GM12878 (cell line): ENCODE data around the gene DLG2. TPM values are rescaled to one million over a fixed set of nuclear protein-coding genes. Genes with fewer than 3 reads are reported as not detected.

Source experiments
- ATAC-seq: fragments of 200-7000 bp; cut with Tn5 transposase; 3 replicates; pipeline ENCODE4 v1.9.1; 2020; ENCODE audit warnings: mild to moderate bottlenecking, moderate library complexity
- BruUV-seq: library from RNA; stranded (reverse); fragments of 400-500 nt; replicated peaks from 2 replicates; lab custom pipeline; 2021; lab: Mats Ljungman, UMichigan
- CTCF ChIA-PET: fragments of 300-600 bp; sonication (Branson Sonifier 250); formaldehyde crosslinking; extraction: SDS; loops from one replicate; lab custom pipeline; 2021; ENCODE audit warnings: inconsistent platforms; lab: Yijun Ruan, JAX
- POLR2A ChIA-PET: fragments of 350-600 bp; formaldehyde crosslinking; extraction: SDS; loops from one replicate; lab custom pipeline; 2021; ENCODE audit warnings: inconsistent platforms; lab: Charles Lee
- RAD21 ChIA-PET: fragments of 300-600 bp; sonication (Branson Sonifier 250); formaldehyde crosslinking; loops from one replicate; lab custom pipeline; 2023; ENCODE audit warnings: antibody characterized with exemption; ENCODE audit not compliant: unreplicated experiment; lab: Charles Lee
- SMC1A ChIA-PET: fragments of 300-600 bp; sonication (Branson Sonifier 250); formaldehyde crosslinking; loops from one replicate; lab custom pipeline; 2023; ENCODE audit not compliant: unreplicated experiment, uncharacterized antibody; lab: Charles Lee
- DNase-seq: peaks from one replicate; pipeline ENCODE4 v3.0.0-alpha.2; 2011; ENCODE audit warnings: low read depth, low spot score
- FAIRE-seq: peaks from 3 replicates; lab custom pipeline; 2011; peaks lifted over from hg19 to GRCh38; lab: Jason Lieb, UNC
- H2AFZ ChIP-seq: 2 replicates; pipeline ENCODE4 v1.6.0; 2011; ENCODE audit warnings: low read depth, low read length, control low read depth; ENCODE audit not compliant: control insufficient read depth
- H3K27ac ChIP-seq: 2 replicates; pipeline ENCODE4 v1.5.1; 2011; ENCODE audit warnings: control low read depth; ENCODE audit not compliant: control insufficient read depth, insufficient read depth
- H3K27me3 ChIP-seq, 2 experiments: replicated peaks in 1 of 2; 2 replicates each; pipeline versions ENCODE4 v1.6.0 to v1.6.1; 2011; ENCODE audit warnings: low read length in 1 of 2; ENCODE audit not compliant: control insufficient read depth in 2 of 2, insufficient read depth in 2 of 2
- H3K36me3 ChIP-seq, 2 experiments: 2 replicates each; pipeline ENCODE4 v1.5.1; 2011; ENCODE audit warnings: low read length in 1 of 2; ENCODE audit not compliant: control insufficient read depth in 2 of 2, insufficient read depth in 2 of 2
- H3K4me1 ChIP-seq: 2 replicates; pipeline ENCODE4 v1.6.1; 2011; ENCODE audit warnings: mild to moderate bottlenecking, low read length, moderate library complexity, mixed read lengths; ENCODE audit not compliant: control insufficient read depth, insufficient read depth
- H3K4me2 ChIP-seq: 2 replicates; pipeline ENCODE4 v1.6.0; 2011; ENCODE audit warnings: control low read depth; ENCODE audit not compliant: control insufficient read depth, insufficient read depth
- H3K4me3 ChIP-seq: fragments of 200-600 bp; sonication (generic); 2 replicates; pipeline ENCODE4 v1.5.1; 2016
- H3K79me2 ChIP-seq: 2 replicates; pipeline ENCODE4 v1.6.0; 2011; ENCODE audit warnings: low read length; ENCODE audit not compliant: control insufficient read depth, insufficient read depth
- H3K9ac ChIP-seq: 2 replicates; pipeline ENCODE4 v1.8.0; 2011; ENCODE audit warnings: low read length, control low read depth, mixed read lengths; ENCODE audit not compliant: control insufficient read depth, insufficient read depth
- H3K9me3 ChIP-seq: replicated peaks from 3 replicates; pipeline ENCODE4 v1.5.1; 2011; ENCODE audit warnings: mild to moderate bottlenecking, low read length; ENCODE audit not compliant: control insufficient read depth, insufficient read depth
- H4K20me1 ChIP-seq: 2 replicates; pipeline ENCODE4 v1.6.0; 2011; ENCODE audit not compliant: control insufficient read depth, insufficient read depth
- BCL11A ChIP-seq: IDR thresholded peaks from 2 replicates; pipeline ENCODE4 v1.6.1; 2011; ENCODE audit warnings: low read depth, low read length
- CHD4 ChIP-seq: fragments of 200-600 bp; sonication (generic); IDR thresholded peaks from 2 replicates; pipeline ENCODE4 v1.6.1; 2016; ENCODE audit warnings: mild to moderate bottlenecking
- CUX1 ChIP-seq: IDR thresholded peaks from 2 replicates; pipeline ENCODE4 v1.6.1; 2012; ENCODE audit warnings: improper control_type of control experiment, low read depth, low read length; ENCODE audit not compliant: insufficient replicate concordance
- ETV6 ChIP-seq, 2 experiments: fragments of 450-650 bp in 1 of 2; IDR thresholded peaks in 1 of 2; conservative IDR thresholded peaks in 1 of 2; 2 replicates each; pipeline ENCODE4 v1.6.1; 2014; ENCODE audit warnings: antibody characterized with exemption in 1 of 2, borderline replicate concordance in 1 of 2, low read depth in 1 of 2, mild to moderate bottlenecking in 1 of 2, moderate library complexity in 1 of 2
- MAX ChIP-seq: IDR thresholded peaks from 2 replicates; pipeline ENCODE4 v1.6.1; 2012; ENCODE audit warnings: low read depth, low read length, improper control_type of control experiment
- MEF2B ChIP-seq: fragments of 450-650 bp; IDR thresholded peaks from 2 replicates; pipeline ENCODE4 v1.6.1; 2018; ENCODE audit warnings: mild to moderate bottlenecking, moderate library complexity; ENCODE audit not compliant: partially characterized antibody, poor library complexity, severe bottlenecking
- MXI1 ChIP-seq: fragments of 150-350 bp; IDR thresholded peaks from 2 replicates; pipeline ENCODE4 v1.6.1; 2011; ENCODE audit warnings: low read depth, mild to moderate bottlenecking, inconsistent platforms, low read length, improper control_type of control experiment
- PKNOX1 ChIP-seq: fragments of 450-650 bp; IDR thresholded peaks from 2 replicates; pipeline ENCODE4 v1.6.1; 2016; ENCODE audit warnings: mild to moderate bottlenecking
- RAD21 ChIP-seq: IDR thresholded peaks from 2 replicates; pipeline ENCODE4 v1.6.1; 2011; ENCODE audit warnings: mild to moderate bottlenecking, low read depth, low read length, moderate library complexity; ENCODE audit not compliant: insufficient read depth
- RCOR1 ChIP-seq: conservative IDR thresholded peaks from 2 replicates; pipeline ENCODE4 v1.6.1; 2012; ENCODE audit warnings: low read depth, low read length, improper control_type of control experiment
- RELA ChIP-seq: fragments of 450-650 bp; IDR thresholded peaks from 2 replicates; pipeline ENCODE4 v1.8.0; 2014; ENCODE audit warnings: borderline replicate concordance; ENCODE audit not compliant: partially characterized antibody
- SMAD5 ChIP-seq: IDR thresholded peaks from 2 replicates; pipeline ENCODE4 v1.6.1; 2016; ENCODE audit warnings: antibody characterized with exemption, low read depth
- SMC3 ChIP-seq: IDR thresholded peaks from 2 replicates; pipeline ENCODE4 v1.6.1; 2011; ENCODE audit warnings: low read length, improper control_type of control experiment, borderline replicate concordance
- WRNIP1 ChIP-seq: IDR thresholded peaks from 2 replicates; pipeline ENCODE4 v1.6.1; 2011; ENCODE audit warnings: low read depth, low read length, improper control_type of control experiment, borderline replicate concordance
- ZBTB4 ChIP-seq: fragments of 450-650 bp; formaldehyde crosslinking; IDR thresholded peaks from 2 replicates; pipeline ENCODE4 v1.4.0; 2022; ENCODE audit warnings: mild to moderate bottlenecking, moderate library complexity
- WGBS: methylation state at CpG from one replicate; pipeline ENCODE4 v1.1.6; 2016; ENCODE audit warnings: low lambda C conversion rate; ENCODE audit not compliant: insufficient replicate concordance, insufficient coverage; ENCODE audit errors: missing lambda C conversion rate; 5-methylcytosine and 5-hydroxymethylcytosine counted together
- in situ Hi-C: fragments of 300-500 bp; cut with MboI; formaldehyde crosslinking; loops from 9 replicates; pipeline ENCODE4 v1.14.3; 2018; ENCODE audit warnings: mixed read lengths
- intact Hi-C: fragments of 100-400 bp; cut with micrococcal nuclease; formaldehyde crosslinking; loops from one replicate; pipeline ENCODE4 v1.14.2; 2022; ENCODE audit not compliant: unreplicated experiment
- polyA plus RNA-seq, 11 experiments: library from polyadenylated mRNA; depleted of rRNA in 4 of 11; unstranded in 6 of 11; stranded (reverse) in 5 of 11; fragments of >200 nt; fragmentation: Nextera tagmentation in 4 of 11; fragmentation: Illumina TruSeq in 1 of 11; extraction: Ambion mirVana in 4 of 11; extraction: Trizol in 1 of 11; gene quantifications; 1 replicate in 1 of 11; 2 replicates in 10 of 11; pipeline versions ENCODE4 v1.2.1 to v1.2.3, GENCODE V29; 2011 to 2016; ENCODE audit warnings: inconsistent platforms in 2 of 11, missing spikeins in 2 of 11, low read depth in 1 of 11
- total RNA-seq, 4 experiments: library from RNA; depleted of rRNA in 3 of 4; stranded (reverse); fragments of >200 nt in 3 of 4; fragmentation: Illumina TruSeq in 1 of 4; extraction: Trizol in 1 of 4; gene quantifications; 2 replicates each; pipeline versions ENCODE4 v1.2.1 to v1.2.3, GENCODE V29; 2013 to 2021

Gene DLG2
- total and polyA plus RNA-seq, 10 of the 15 experiments (the other 5 are each of a cell fraction or from before 2014, with no cell fraction given): 0.09 to 0.98 (median 0.35) TPM

GRCh38 chr11:85431319-85431718, 195.8 kb downstream of the DLG2 start:
- no peak overlapping the region for H3K9ac ChIP-seq
- no peaks in the 10 kb centered on the region for H3K79me2 ChIP-seq
- no peak for ATAC-seq
- H4K20me1 ChIP-seq: no peaks in the 10 kb centered on the region
- CTCF ChIA-PET: no interaction called here
- intact Hi-C loops (no loop called here), in situ Hi-C loops (no loop called here)
- no peak overlapping the region for H3K4me3 ChIP-seq
- H3K4me1 ChIP-seq: no peaks in the 10 kb centered on the region
- no peak overlapping the region for H3K4me2 ChIP-seq
- WGBS: 7% methylated on average over 3 of the region's 3 CpGs
- H3K27me3 ChIP-seq: no peaks in the 10 kb centered on the region
- no peak overlapping the region for H3K27ac ChIP-seq
- FAIRE-seq: no peak
- RAD21 ChIA-PET: no interaction called here
- no peak for DNase-seq
- H3K36me3 ChIP-seq: no peaks in the 10 kb centered on the region
- SMC1A ChIA-PET: no interaction called here
- no peak overlapping the region for H2AFZ ChIP-seq
- BruUV-seq: no TSS peak
- POLR2A ChIA-PET: interaction anchor here (0.6 kb wide), 1 partner anchor 232 kb away, joined by 3 read pairs; no protein-coding TSS in a partner anchor
- no peaks in the 10 kb centered on the region for H3K9me3 ChIP-seq
- TF ChIP-seq MXI1 (no peak), BCL11A (no peak), SMC3 (no peak), CHD4 (no peak), RCOR1 (no peak), RELA (no peak), WRNIP1 (no peak), CUX1 (no peak), ZBTB4 (CRISPR knock-in tag) (no peak), ETV6 (conservative IDR thresholded peaks at IDR 0.05 in 1 of 2, IDR thresholded peaks at IDR 0.05 in 1 of 2; ENCODE audit: borderline replicate concordance in 1 of 2, low read depth in 1 of 2) (no peak), SMAD5 (no peak), MEF2B (no peak), MAX (no peak), PKNOX1 (no peak), RAD21 (no peak)
